LoVo (cell line): Measurements from ENCODE around the gene PAEP.

ENCODE experiments used
- DNase-seq: peaks from one replicate; pipeline ENCODE4 v3.0.0-alpha.2; 2016; ENCODE audit warnings: low spot score

The PAEP gene

DNA sequence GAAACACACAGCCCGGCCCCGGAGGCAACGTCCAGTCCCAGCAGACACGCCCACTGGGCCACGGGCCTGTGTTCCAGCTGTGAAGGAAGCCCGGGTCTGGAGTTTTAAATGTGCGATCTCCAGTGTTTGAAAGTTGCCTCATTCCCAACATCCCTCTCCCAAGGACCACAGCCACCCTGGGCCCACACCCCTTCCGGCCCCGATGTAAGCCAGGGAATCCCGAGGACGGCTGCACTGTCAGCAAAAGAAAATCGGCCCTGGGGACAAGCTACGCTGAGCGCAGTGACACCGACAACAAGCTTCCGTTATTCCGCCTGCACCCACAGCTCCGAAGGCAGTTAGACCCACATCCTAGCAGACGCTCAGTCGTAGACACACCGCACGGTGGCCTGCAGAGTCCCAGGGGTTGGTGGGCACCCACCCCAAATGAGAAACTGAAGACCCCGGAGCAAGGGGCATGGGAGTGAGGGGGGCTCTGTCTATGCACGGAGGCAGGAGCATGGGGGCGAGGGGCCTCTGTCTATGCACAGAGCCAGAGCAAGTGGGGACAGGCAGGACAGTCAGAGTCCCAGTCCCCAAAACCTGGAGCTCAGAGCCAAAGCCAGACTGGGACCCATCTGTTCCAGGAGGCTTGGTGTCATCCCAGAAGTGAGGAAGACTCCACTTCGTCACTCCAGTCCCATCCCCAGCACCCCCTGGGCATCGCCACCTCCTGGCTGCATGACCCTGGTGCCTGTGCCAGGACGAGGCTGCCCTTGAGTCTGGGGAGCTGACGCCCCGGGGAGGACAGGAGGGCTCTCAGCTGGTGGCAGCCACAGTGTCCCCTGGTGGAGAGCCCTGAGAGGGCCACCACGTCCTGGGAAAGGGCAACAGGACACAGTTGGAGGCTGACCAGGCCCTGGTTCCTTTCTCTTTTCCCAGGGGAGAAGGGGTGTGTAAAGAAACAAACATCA is 54.4 kb downstream of the PAEP start:
- no peak for DNase-seq
